Sigmoid colon (tissue), 4 donors: Measurements from ENCODE around the gene AP2A2.

Experiments
- POLR2A ChIP-seq, 2 donors: fragments of 450-650 bp; IDR thresholded peaks; one replicate each; pipeline ENCODE4 v1.6.1; 2016; ENCODE audit warnings: antibody characterized with exemption in 2 of 2, mild to moderate bottlenecking in 2 of 2, moderate library complexity in 2 of 2
- POLR2AphosphoS5 ChIP-seq, 4 donors: sonication (generic); formaldehyde crosslinking; IDR thresholded peaks; one replicate each; pipeline ENCODE4 v1.6.1; 2017; ENCODE audit warnings: antibody characterized with exemption in 4 of 4
- TF ChIP-seq, protein P1 (sequence below), 4 experiments: fragments of 450-650 bp in 3 of 4; fragments of 200-600 bp in 1 of 4; IDR thresholded peaks; one replicate each; pipeline ENCODE4 v1.5.1; 2016 to 2019; ENCODE audit warnings: antibody characterized with exemption in 4 of 4, mild to moderate bottlenecking in 3 of 4, moderate library complexity in 2 of 4

DNA sequence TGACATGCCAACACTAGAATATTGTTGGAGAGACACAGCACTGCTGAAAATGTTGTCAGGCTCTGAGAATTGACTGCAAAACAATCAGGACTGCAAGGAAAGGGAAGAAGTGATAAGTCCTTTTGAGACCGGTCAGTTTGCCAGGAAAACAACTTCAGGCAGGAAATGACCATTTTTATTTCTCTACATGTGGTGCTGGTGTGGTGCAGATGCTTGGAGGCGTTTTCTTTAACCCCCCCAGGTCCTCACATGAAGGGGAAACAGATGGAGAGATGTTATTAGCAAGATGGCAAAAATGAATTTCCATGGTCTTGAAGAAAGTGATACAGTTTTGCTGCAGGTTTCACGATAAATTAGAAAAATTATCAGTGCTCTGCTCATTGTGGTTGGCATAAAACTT lies 5.7 kb downstream of the AP2A2 start:
- TF ChIP-seq, protein P1, sequence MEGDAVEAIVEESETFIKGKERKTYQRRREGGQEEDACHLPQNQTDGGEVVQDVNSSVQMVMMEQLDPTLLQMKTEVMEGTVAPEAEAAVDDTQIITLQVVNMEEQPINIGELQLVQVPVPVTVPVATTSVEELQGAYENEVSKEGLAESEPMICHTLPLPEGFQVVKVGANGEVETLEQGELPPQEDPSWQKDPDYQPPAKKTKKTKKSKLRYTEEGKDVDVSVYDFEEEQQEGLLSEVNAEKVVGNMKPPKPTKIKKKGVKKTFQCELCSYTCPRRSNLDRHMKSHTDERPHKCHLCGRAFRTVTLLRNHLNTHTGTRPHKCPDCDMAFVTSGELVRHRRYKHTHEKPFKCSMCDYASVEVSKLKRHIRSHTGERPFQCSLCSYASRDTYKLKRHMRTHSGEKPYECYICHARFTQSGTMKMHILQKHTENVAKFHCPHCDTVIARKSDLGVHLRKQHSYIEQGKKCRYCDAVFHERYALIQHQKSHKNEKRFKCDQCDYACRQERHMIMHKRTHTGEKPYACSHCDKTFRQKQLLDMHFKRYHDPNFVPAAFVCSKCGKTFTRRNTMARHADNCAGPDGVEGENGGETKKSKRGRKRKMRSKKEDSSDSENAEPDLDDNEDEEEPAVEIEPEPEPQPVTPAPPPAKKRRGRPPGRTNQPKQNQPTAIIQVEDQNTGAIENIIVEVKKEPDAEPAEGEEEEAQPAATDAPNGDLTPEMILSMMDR (IDR thresholded peaks at IDR 0.05): no peak
- TF ChIP-seq POLR2AphosphoS5 (IDR thresholded peaks at IDR 0.05): no peak
- no peak for TF ChIP-seq POLR2A (IDR thresholded peaks at IDR 0.05)
